Femur (tissue), 1 donor: ENCODE results near the gene DSG2.

Experiments used
- DNase-seq: peaks from one replicate; pipeline ENCODE4 v3.0.0-alpha.2; 2017

Gene DSG2

DNA sequence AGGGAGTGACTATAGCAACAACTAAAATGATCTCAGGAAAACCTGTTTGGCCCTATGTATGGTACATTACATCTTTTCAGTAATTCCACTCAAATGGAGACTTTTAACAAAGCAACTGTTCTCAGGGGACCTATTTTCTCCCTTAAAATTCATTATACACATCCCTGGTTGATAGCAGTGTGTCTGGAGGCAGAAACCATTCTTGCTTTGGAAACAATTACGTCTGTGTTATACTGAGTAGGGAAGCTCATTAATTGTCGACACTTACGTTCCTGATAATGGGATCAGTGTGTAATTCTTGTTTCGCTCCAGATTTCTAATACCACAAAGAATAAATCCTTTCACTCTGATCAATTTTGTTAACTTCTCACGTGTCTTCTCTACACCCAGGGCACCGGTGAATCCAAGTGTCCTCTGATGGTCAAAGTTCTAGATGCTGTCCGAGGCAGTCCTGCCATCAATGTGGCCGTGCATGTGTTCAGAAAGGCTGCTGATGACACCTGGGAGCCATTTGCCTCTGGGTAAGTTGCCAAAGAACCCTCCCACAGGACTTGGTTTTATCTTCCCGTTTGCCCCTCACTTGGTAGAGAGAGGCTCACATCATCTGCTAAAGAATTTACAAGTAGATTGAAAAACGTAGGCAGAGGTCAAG is 94.7 kb downstream of the DSG2 start:
- no peak for DNase-seq

DNA sequence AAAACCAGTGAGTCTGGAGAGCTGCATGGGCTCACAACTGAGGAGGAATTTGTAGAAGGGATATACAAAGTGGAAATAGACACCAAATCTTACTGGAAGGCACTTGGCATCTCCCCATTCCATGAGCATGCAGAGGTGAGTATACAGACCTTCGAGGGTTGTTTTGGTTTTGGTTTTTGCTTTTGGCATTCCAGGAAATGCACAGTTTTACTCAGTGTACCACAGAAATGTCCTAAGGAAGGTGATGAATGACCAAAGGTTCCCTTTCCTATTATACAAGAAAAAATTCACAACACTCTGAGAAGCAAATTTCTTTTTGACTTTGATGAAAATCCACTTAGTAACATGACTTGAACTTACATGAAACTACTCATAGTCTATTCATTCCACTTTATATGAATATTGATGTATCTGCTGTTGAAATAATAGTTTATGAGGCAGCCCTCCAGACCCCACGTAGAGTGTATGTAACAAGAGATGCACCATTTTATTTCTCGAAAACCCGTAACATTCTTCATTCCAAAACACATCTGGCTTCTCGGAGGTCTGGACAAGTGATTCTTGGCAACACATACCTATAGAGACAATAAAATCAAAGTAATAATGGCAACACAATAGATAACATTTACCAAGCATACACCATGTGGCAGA is 97.3 kb downstream of the DSG2 start:
- DNase-seq = no peak

GRCh38 chr18:31596081-31596872 is 98.3 kb downstream of the DSG2 start:
- no peak for DNase-seq

GRCh38 chr18:31598021-31598805 is 100.2 kb downstream of the DSG2 start:
- no peak for DNase-seq
